HG02588 (cell line): ENCODE measurements around the gene MRPS2.
A peak's percentile ranks its signal among the peaks of the same experiment; 100 is the strongest.
"Not testable (repeated sequence)": the region's sequence is repeated elsewhere in the genome, so short reads cannot be mapped to it uniquely, and the experiment has no call there.

ENCODE experiments used
- ATAC-seq: cut with Tn5 transposase; IDR thresholded peaks from one replicate; pipeline ENCODE4 v1.9.1; 2021; ENCODE audit warnings: mild to moderate bottlenecking, moderate library complexity; ENCODE audit not compliant: unreplicated experiment

Gene MRPS2

DNA sequence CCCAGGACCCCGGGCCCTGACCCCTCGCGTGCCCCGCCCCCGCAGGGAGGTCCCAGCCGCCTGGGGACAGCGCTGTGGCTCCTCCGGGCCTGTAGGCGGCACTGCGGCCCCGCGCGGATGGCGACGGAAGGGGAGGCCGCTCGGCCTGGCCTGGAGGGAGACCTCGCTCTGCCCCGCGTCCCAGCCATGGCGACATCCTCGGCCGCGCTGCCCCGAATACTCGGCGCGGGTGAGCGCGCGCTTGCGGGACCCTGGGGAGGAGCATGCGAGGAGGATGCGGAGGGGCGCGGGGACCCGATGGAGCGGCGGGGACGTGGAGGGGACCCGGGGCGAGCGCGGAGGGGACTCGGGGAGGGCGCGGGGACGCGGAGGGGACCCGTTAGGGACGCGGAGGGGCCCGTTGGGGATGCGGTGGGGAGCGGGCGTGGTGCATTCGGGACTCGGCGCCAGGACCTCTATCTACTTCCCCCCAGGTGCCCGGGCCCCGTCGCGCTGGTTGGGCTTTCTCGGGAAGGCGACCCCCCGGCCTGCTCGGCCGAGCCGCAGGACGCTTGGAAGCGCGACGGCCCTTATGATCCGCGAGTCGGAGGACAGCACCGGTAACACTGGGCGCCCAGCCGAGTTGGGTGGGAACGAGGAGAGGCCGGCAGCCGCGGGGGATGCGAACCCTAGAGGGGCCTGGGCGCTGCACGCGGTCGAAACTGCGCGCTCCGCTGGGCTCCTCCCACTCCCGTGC is at the start of gene MRPS2:
Gene MRPS2 (plus strand): TSS at position 158 of the 736 bp plus-strand sequence. CDS start 29 bp downstream, at position 187.
- ATAC-seq: peak; percentile 83

DNA sequence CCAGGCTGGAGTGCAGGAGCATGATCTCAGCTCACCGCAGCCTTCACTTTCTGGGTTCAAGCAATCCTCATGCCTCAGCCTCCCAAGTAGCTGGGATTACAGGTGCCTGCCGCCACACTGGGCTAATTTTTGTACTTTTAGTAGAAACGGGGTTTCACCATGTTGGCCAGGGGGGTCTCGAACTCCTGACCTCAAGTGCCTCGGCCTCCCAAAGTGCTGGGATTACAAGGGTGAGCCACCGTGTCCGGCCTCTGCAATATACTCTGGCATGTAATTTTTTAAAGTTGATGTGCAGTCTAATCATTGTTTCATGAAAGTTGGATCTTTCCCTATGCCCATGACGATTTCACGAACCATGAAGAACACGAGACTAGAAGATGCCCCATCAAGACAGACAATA is 49.5 kb upstream of the MRPS2 start:
- ATAC-seq: no peak

DNA sequence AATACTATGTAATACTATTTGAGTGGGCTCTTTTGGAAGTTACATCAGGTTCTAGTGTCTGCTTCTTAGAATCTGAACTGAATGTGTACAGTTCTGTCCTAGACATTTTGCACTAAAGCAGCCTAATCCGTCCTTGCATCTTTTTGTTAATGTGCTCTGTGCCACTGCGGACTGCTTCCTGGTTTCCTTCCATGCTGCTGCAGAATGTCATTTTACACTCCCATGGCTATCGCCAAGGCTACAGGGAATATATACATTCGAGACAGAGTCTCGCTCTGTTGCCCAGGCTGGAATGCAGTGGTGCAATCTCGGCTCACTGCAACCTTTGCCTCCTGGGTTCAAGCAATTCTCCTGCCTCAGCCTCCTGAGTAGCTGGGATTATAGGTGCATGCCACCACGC is 48.6 kb upstream of the MRPS2 start:
- not testable (repeated sequence) for ATAC-seq

DNA sequence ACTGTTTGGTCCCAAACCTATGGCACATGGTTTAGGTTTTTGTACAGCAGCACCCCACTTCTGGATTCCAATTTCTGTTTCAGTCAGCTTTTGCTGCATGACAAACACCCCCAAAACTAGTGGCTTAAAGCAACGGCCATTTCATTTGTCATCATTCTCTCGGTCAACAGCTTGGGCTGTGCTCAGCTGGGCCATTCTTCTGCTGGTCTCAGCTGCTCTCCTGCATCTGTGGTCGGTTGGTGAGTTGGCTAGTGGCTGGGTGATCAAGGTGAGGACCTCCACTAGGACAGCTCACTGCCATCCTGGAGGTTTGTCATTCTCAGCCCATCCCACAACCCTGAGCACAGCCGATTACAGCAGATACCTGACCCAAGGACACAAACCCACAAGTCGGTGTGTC is 45.7 kb upstream of the MRPS2 start:
- no peak for ATAC-seq

GRCh38 chr9:135455401-135456030 is 45.0 kb upstream of the MRPS2 start:
- no peak for ATAC-seq

GRCh38 chr9:135456436-135457104 is 43.9 kb upstream of the MRPS2 start:
- no peak for ATAC-seq

GRCh38 chr9:135458478-135458877 is 42.0 kb upstream of the MRPS2 start:
- ATAC-seq: not testable (repeated sequence)

GRCh38 chr9:135461936-135462335 is 38.5 kb upstream of the MRPS2 start:
- no peak for ATAC-seq

DNA sequence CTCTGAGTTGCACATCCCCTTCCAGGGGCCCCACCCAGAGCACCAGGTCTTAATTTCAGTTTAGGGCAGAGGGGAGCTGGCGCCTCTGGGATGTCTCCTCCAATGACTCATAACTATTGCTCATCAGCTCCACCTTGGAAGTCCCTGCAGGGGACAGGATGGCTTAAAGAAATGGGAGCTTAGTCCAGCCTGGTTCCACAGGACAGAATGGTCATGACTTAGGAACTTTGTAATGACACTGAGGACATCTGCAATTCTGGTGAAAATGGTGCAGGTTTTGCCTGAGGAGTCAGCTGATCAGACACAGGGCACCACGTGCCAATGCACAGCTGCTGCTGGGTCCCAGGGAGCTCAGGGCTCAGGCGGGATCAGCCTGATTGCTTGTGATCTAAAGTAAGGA is 37.3 kb upstream of the MRPS2 start:
- ATAC-seq: no peak

DNA sequence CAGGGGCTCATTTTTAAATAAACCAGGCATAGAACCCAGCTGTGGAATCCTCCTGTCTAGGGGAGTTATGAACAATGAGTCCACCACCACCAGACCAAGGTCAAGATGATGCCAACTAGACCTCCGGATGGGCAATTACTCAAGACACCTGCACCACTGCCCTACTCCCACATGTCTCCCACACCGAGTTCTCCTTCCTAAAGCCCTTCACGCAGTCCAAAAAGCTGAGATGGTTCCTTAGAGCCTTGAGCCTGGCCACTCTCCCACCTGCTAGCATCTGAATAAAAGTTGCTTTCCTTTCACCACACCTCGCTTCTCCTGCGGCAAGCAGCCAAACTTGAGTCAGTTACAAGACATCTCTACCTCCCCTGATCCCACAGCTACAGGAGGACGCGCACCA is 36.3 kb upstream of the MRPS2 start:
- ATAC-seq: no peak

GRCh38 chr9:135468854-135469521 is 31.5 kb upstream of the MRPS2 start:
- ATAC-seq: no peak

DNA sequence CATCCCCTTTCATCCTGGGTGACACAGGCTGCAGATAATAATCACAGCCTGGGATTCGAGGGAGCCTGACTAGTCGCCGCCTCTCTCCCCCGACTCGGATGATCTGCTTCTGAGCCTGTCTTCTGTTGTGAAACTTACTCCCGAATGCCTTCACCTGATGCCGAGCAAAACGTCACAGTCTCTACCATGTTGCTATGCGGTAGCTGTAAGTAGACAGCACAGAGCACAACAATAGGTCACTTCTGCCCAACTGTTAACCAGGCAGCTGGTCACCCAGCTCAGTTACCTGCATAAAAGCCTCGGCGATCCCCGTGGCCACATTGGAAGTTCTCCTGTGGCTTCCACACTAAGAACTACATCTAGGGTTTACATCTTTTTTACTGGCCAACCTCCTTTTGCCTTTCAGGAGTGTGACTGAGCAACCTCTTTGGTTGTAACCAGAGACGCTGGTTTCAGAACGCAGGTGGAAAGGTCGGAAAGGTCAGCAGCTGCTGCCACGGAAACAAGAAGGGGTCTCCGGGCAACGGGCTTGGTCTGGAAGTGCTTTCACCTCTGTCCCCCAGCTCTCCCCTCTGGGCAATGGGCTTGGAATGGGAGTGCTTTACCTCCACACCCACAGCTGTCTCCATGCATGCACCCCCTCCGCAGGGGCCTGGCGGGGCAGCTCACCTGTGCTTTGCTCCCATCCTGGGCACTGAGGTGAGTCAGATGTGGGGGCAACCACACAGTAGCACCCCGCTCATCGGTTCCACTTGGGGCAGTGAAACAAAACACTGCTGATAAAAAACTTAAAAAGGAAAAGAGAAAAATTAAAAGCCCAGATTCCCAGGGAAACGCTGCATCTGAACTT is 28.5 kb upstream of the MRPS2 start:
- ATAC-seq: no peak

DNA sequence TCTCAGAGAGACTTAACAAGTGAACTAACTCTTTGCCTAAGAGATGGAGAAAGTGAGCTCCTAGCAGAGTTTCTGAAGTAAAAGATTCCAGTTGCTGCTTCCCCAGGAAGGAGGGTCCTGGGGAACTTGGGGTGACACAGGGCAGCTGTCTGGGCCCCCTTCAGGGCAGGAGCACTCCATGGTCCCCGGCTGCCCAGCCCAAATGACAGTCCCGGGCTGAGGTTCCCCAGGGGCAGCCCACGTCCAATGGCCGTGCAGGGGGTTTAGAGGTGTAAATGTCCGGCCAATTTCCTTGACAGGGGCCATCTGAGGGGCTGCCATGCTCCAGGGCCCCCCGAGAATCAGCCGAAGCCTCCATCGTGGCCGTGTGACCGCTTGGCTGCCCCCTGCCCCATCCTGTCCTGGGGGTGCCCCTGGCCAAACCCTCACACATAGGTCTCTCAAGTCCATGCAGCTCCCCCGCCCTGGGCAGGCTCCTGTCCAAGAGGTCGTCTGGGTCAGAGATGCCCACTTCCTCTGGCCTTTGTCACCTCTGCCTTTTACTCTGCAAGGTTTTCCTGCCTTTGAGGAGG is 26.4 kb upstream of the MRPS2 start:
- ATAC-seq: no peak

GRCh38 chr9:135474915-135475314 is 25.6 kb upstream of the MRPS2 start:
- no peak for ATAC-seq

GRCh38 chr9:135476561-135477355 is 23.7 kb upstream of the MRPS2 start:
- ATAC-seq: no peak

GRCh38 chr9:135478191-135478590 is 22.3 kb upstream of the MRPS2 start:
- no peak for ATAC-seq

- no peak for ATAC-seq
These were observed 21.5 kb upstream of the MRPS2 start for GRCh38 chr9:135478829-135479468.

- peak; percentile 43 for ATAC-seq
These were observed 20.9 kb upstream of the MRPS2 start, which contains the start of gene PPP1R26 for GRCh38 chr9:135479469-135480052. TSS of gene PPP1R26 (plus strand) at chr9:135479782. CDS start at chr9:135484511, 4,729 bp downstream.
